ENCODE data around the gene TMIGD3.

Gene TMIGD3

DNA sequence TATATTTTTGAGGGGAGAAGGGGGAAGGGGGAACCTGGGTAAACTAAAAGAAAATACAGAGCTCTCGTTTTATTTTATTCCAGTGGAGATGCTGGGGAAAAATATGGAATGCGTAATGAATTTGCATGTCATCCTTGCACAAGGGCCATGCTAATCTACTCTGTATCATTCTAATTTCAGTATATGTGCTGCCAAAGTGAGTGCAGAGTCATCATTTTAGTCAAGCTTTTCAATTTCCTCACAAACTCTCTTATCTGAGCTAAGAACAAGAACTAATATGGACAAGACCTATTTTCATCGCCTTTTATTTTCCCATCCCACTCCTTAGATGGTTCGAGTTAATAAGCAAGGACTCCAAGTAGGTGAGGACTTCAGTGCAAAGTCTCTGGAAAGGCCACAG lies 13.2 kb downstream of the TMIGD3 start:
- Histone ChIP-seq H3K36me3 (ENCODE audit: control insufficient read depth, insufficient read depth, low read length) (no peaks in the 10 kb centered on the region), H3K9me3 (ENCODE audit: control insufficient read depth, low read length) (no peaks in the 10 kb centered on the region), H3K4me1 (ENCODE audit: control insufficient read depth, insufficient read depth, low read length, poor library complexity, severe bottlenecking) (no peaks in the 10 kb centered on the region), H3K27me3 (replicated peaks; ENCODE audit: control insufficient read depth, insufficient read depth, low read length, poor library complexity, severe bottlenecking) (no peaks in the 10 kb centered on the region), H3K27ac (ENCODE audit: insufficient read depth, low read length, poor library complexity, severe bottlenecking) (no peak overlapping the region), H3K4me3 (ENCODE audit: insufficient read depth, low read depth, low read length, poor library complexity, severe bottlenecking) (no peak overlapping the region)
- DNase-seq: no peak

DNA sequence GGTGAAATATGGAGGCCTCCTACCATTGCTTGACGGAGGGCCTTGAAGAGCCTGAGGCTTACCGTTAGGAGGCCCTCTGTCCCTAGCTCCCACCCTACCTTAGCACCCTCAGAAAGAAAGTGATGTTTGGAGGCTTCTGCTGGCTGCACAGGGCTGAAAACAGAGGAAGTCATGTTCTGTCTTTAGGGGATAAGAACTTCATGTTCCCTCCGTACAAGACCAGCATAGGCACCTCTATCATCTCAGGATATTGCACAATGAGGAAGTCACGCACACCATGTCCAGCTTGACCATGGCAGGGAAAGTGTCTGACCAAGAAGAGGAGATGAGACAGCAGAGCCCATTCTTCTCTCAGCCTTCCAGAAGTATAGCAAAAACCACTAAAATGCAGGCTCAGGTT lies 13.8 kb downstream of the TMIGD3 start:
- H3K36me3 ChIP-seq (ENCODE audit: control insufficient read depth, insufficient read depth, low read length): no peaks in the 10 kb centered on the region

DNA sequence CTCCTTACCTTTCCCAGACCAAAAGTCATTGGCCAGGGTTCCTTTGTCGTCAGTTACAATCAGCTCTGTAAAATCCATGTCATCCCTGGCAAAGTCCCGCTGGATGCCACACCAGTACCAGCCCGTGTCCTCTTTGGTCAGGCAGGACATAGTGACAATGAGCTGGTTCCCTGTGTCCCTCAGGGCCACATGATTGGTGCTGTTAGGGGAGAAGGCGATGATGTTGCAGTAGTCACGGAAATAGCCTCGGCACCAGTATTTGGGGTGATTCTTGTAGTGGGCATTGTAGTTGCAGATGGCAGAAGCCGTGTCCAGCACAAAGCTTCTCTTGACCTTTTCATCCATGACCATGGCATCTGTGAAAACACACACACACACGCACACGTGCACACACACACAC lies 14.8 kb downstream of the TMIGD3 start:
- DNase-seq: no peak
- H3K4me1 ChIP-seq (ENCODE audit: control insufficient read depth, insufficient read depth, low read length, poor library complexity, severe bottlenecking): no peaks in the 10 kb centered on the region
- no peaks in the 10 kb centered on the region for H3K27me3 ChIP-seq (replicated peaks; ENCODE audit: control insufficient read depth, insufficient read depth, low read length, poor library complexity, severe bottlenecking)
- no peak overlapping the region for H3K27ac ChIP-seq (ENCODE audit: insufficient read depth, low read length, poor library complexity, severe bottlenecking)
- H3K4me3 ChIP-seq (ENCODE audit: insufficient read depth, low read depth, low read length, poor library complexity, severe bottlenecking): no peak overlapping the region
- H3K9me3 ChIP-seq (ENCODE audit: control insufficient read depth, low read length): no peaks in the 10 kb centered on the region
- H3K36me3 ChIP-seq (ENCODE audit: control insufficient read depth, insufficient read depth, low read length): no peaks in the 10 kb centered on the region

More for the DNA sequence above, 13.8 kb downstream of the TMIGD3 start:
- H3K27ac ChIP-seq (ENCODE audit: insufficient read depth, low read length, poor library complexity, severe bottlenecking): no peak overlapping the region
- no peak overlapping the region for H3K4me3 ChIP-seq (ENCODE audit: insufficient read depth, low read depth, low read length, poor library complexity, severe bottlenecking)
- no peaks in the 10 kb centered on the region for H3K4me1 ChIP-seq (ENCODE audit: control insufficient read depth, insufficient read depth, low read length, poor library complexity, severe bottlenecking)
- no peak for DNase-seq
- no peaks in the 10 kb centered on the region for H3K9me3 ChIP-seq (ENCODE audit: control insufficient read depth, low read length)
- no peaks in the 10 kb centered on the region for H3K27me3 ChIP-seq (replicated peaks; ENCODE audit: control insufficient read depth, insufficient read depth, low read length, poor library complexity, severe bottlenecking)

DNA sequence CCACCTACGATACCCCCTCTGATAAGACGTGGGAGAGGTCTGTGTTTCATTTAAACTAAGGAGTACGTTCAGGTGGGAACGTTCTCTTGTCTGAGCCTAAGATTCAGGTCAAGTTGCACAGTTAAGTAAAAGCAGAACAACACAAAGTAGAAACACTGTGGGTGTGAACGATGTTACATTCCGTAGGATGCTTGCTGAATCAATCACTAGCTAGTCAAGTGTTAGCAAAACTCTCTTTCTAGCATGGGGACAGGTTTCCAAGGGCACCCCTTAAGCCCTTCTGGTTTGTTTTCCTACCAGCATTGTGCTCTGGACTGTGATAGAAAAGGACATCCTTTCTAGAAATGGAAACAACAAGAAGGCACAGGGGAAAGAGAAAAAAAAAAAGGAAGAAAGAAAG lies 16.3 kb downstream of the TMIGD3 start:
- Histone ChIP-seq H3K9me3 (ENCODE audit: control insufficient read depth, low read length) (no peaks in the 10 kb centered on the region), H3K27me3 (replicated peaks; ENCODE audit: control insufficient read depth, insufficient read depth, low read length, poor library complexity, severe bottlenecking) (no peaks in the 10 kb centered on the region), H3K4me3 (ENCODE audit: insufficient read depth, low read depth, low read length, poor library complexity, severe bottlenecking) (no peak overlapping the region), H3K27ac (ENCODE audit: insufficient read depth, low read length, poor library complexity, severe bottlenecking) (no peak overlapping the region), H3K4me1 (ENCODE audit: control insufficient read depth, insufficient read depth, low read length, poor library complexity, severe bottlenecking) (no peaks in the 10 kb centered on the region), H3K36me3 (ENCODE audit: control insufficient read depth, insufficient read depth, low read length) (no peaks in the 10 kb centered on the region)
- DNase-seq: no peak

DNA sequence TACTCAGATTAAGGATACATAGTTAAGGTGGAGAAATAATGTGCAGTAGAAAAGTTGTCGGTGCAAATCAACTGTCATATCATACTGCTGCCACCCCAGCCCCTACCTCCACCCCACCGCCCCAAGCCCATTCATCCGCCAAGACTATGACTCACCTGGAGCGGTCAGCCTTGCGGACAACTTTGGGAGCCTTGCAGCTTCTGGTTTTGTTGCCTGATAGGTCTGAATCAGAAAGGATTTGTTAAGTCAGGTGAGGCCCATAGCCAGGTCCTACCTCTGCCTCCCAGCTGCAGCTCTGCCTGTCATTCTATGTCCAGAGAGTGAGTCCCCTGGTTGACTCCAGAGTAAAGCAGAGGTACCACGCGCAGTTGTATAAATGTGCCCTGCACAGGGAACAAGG lies 17.0 kb downstream of the TMIGD3 start:
- Histone ChIP-seq H3K9me3 (ENCODE audit: control insufficient read depth, low read length) (no peaks in the 10 kb centered on the region), H3K36me3 (ENCODE audit: control insufficient read depth, insufficient read depth, low read length) (no peaks in the 10 kb centered on the region), H3K27ac (ENCODE audit: insufficient read depth, low read length, poor library complexity, severe bottlenecking) (no peak overlapping the region), H3K4me3 (ENCODE audit: insufficient read depth, low read depth, low read length, poor library complexity, severe bottlenecking) (no peak overlapping the region), H3K27me3 (replicated peaks; ENCODE audit: control insufficient read depth, insufficient read depth, low read length, poor library complexity, severe bottlenecking) (no peaks in the 10 kb centered on the region), H3K4me1 (ENCODE audit: control insufficient read depth, insufficient read depth, low read length, poor library complexity, severe bottlenecking) (no peaks in the 10 kb centered on the region)
- DNase-seq: no peak

DNA sequence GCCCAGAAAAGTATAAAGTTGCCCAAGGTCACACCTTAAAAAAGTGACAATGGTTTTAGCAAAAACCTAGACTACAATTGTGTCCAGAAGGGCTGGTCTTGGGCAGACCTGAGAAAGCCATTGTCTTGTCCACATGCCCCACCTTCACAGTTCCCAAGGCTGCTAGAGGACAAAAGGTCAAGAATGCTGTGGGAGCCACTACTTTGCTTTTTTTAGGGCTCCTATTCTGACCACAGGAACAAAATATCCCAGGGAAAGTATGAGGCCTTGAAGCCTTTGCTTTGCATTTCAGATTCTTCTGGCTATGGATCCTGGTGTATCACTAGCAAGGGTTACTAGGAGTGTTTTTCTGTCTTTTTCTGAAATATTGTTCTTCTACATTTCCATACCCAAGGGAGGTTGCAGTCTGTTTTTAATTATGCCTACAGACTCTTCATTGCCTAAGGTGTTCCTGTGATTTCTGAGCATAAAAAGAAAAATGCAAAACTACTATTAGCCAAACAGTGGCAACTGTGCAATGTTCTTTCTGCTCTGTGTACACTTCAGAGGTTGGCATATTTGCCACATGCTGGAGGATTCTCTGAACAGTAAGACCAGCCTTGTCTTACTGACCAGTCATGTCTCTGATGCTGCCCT lies 18.9 kb downstream of the TMIGD3 start:
- no peaks in the 10 kb centered on the region for H3K9me3 ChIP-seq (ENCODE audit: control insufficient read depth, low read length)
- no peak for DNase-seq
- H3K4me3 ChIP-seq (ENCODE audit: insufficient read depth, low read depth, low read length, poor library complexity, severe bottlenecking): no peak overlapping the region
- H3K4me1 ChIP-seq (ENCODE audit: control insufficient read depth, insufficient read depth, low read length, poor library complexity, severe bottlenecking): no peaks in the 10 kb centered on the region
- H3K36me3 ChIP-seq (ENCODE audit: control insufficient read depth, insufficient read depth, low read length): no peaks in the 10 kb centered on the region
- no peaks in the 10 kb centered on the region for H3K27me3 ChIP-seq (replicated peaks; ENCODE audit: control insufficient read depth, insufficient read depth, low read length, poor library complexity, severe bottlenecking)
- no peak overlapping the region for H3K27ac ChIP-seq (ENCODE audit: insufficient read depth, low read length, poor library complexity, severe bottlenecking)

DNA sequence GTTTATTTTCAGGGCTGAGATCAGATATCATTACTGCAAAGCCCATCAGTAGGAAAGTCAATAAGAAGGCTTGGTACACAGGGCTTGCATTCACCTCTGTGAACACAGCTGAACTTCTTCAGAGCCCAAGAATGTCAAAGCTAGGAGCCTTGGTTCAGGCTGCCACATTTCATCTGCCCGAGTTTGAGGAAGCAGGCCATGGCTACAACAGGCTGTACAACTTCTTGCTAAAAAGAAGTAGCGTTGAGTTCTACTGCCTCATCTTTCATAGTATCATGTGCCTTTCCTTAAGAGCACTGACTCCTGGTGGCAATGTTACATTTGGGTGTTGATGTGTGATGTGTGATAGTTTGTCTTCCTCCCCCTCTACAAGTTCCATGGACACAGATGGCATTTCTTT lies 19.6 kb downstream of the TMIGD3 start:
- Histone ChIP-seq H3K4me3 (ENCODE audit: insufficient read depth, low read depth, low read length, poor library complexity, severe bottlenecking) (no peak overlapping the region), H3K36me3 (ENCODE audit: control insufficient read depth, insufficient read depth, low read length) (no peaks in the 10 kb centered on the region), H3K4me1 (ENCODE audit: control insufficient read depth, insufficient read depth, low read length, poor library complexity, severe bottlenecking) (peaks cover under 1% of the 10 kb centered on the region), H3K27me3 (replicated peaks; ENCODE audit: control insufficient read depth, insufficient read depth, low read length, poor library complexity, severe bottlenecking) (no peaks in the 10 kb centered on the region), H3K27ac (ENCODE audit: insufficient read depth, low read length, poor library complexity, severe bottlenecking) (no peak overlapping the region), H3K9me3 (ENCODE audit: control insufficient read depth, low read length) (no peaks in the 10 kb centered on the region)
- no peak for DNase-seq

DNA sequence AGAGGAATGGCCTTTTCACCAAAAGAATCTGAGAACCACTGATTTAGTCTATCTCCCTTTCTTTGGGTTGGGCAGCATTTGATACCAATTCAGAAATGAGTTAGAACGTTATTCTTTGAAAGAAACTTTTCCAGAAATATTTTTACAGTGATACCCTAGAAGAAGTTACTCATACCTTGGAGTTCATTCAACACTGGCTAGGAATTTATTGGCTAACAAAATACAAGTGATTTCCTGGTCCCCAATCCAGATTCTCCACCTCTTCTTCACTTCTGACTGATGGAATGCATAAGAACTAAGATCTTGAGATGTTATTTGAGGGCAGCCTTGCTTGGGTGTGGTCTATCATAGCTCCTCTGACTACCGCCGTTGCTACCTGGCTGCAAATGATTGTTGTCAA lies 20.3 kb downstream of the TMIGD3 start:
- no peak overlapping the region for H3K4me3 ChIP-seq (ENCODE audit: insufficient read depth, low read depth, low read length, poor library complexity, severe bottlenecking)
- H3K4me1 ChIP-seq (ENCODE audit: control insufficient read depth, insufficient read depth, low read length, poor library complexity, severe bottlenecking): peaks cover 7% of the 10 kb centered on the region
- no peak overlapping the region for H3K27ac ChIP-seq (ENCODE audit: insufficient read depth, low read length, poor library complexity, severe bottlenecking)
- no peak for DNase-seq
- no peaks in the 10 kb centered on the region for H3K36me3 ChIP-seq (ENCODE audit: control insufficient read depth, insufficient read depth, low read length)
- no peaks in the 10 kb centered on the region for H3K9me3 ChIP-seq (ENCODE audit: control insufficient read depth, low read length)
- no peaks in the 10 kb centered on the region for H3K27me3 ChIP-seq (replicated peaks; ENCODE audit: control insufficient read depth, insufficient read depth, low read length, poor library complexity, severe bottlenecking)

DNA sequence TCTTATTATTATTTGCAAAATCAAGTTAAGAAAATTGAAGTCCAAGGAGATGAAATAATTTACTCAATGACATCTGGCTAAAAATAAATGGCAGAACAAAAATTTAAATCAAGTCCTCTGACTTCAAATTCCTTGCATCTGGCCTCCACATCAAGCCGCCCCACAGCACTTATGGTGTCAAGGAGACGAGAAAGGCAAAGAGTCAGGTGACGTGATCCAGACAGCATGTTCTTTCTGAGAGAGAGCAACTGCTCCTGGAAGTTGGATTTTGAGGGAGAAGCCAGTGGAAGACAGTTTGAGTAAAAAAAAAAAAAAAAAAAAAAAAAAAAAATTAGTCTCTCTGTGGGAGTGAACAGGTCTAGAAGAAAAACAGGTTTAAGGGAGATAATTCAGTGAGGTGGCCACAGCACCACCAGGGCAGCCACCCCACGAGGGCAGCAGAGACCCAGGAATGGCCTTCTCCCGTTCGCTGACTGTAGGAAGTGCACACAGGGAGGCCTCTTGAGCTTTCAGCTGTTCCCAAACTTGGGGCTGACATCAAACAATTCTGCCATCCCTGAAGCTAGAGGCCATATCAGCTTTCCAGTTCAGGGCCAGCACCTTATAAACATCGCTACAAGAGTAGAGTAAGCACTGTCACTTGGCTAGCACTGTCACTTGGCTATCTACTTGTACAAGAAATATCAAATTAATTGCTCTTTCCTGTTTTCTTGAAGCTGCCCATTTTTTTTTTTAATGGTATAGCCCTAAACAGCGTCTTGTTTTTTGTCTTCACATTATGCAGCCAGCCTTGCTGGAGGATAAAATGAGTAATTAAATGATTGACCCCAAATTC lies 21.8 kb downstream of the TMIGD3 start:
- no peak overlapping the region for H3K27ac ChIP-seq (ENCODE audit: insufficient read depth, low read length, poor library complexity, severe bottlenecking)
- no peaks in the 10 kb centered on the region for H3K27me3 ChIP-seq (replicated peaks; ENCODE audit: control insufficient read depth, insufficient read depth, low read length, poor library complexity, severe bottlenecking)
- H3K36me3 ChIP-seq (ENCODE audit: control insufficient read depth, insufficient read depth, low read length): no peaks in the 10 kb centered on the region
- DNase-seq: peak in 2 of 3 donors; percentile 17 to 30
- H3K4me3 ChIP-seq (ENCODE audit: insufficient read depth, low read depth, low read length, poor library complexity, severe bottlenecking): no peak overlapping the region
- H3K4me1 ChIP-seq (ENCODE audit: control insufficient read depth, insufficient read depth, low read length, poor library complexity, severe bottlenecking): peaks cover 22% of the 10 kb centered on the region
- no peaks in the 10 kb centered on the region for H3K9me3 ChIP-seq (ENCODE audit: control insufficient read depth, low read length)

DNA sequence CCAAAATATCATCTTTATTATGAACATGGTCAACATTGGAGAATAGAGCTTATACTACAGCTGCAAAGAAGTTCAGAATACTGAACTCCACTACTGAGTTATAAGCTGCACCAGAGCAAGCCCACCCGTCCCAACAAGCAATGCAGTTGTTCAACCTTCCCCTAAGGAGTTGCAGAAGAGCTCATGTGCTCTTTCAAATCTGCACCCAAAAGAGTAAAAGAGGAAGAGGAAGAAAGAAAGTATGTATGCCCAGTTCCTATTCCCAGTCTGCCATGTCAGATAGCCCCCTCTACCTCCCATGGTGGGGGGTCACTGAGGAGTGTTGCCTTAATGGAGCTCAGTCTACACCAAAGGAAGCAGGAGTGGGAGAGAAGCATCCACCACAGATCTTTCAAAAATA lies 22.8 kb downstream of the TMIGD3 start:
- no peaks in the 10 kb centered on the region for H3K9me3 ChIP-seq (ENCODE audit: control insufficient read depth, low read length)
- H3K4me1 ChIP-seq (ENCODE audit: control insufficient read depth, insufficient read depth, low read length, poor library complexity, severe bottlenecking): peaks cover 32% of the 10 kb centered on the region
- DNase-seq: no peak
- H3K27ac ChIP-seq (ENCODE audit: insufficient read depth, low read length, poor library complexity, severe bottlenecking): no peak overlapping the region
- no peaks in the 10 kb centered on the region for H3K27me3 ChIP-seq (replicated peaks; ENCODE audit: control insufficient read depth, insufficient read depth, low read length, poor library complexity, severe bottlenecking)
- no peaks in the 10 kb centered on the region for H3K36me3 ChIP-seq (ENCODE audit: control insufficient read depth, insufficient read depth, low read length)
- H3K4me3 ChIP-seq (ENCODE audit: insufficient read depth, low read depth, low read length, poor library complexity, severe bottlenecking): no peak overlapping the region

All from effector memory CD4-positive, alpha-beta T cell (primary cell).